Body of pancreas (tissue), 4 donors: ENCODE results near the gene LRRC23.

Experiments
- CTCF ChIP-seq, 7 experiments: fragments of 450-650 bp in 4 of 7; fragments of 200-600 bp in 3 of 7; sonication (generic) in 3 of 7; IDR thresholded peaks; one replicate each; pipeline ENCODE4 v1.5.1; 2016 to 2019; ENCODE audit warnings: antibody characterized with exemption in 7 of 7
- POLR2A ChIP-seq, 3 donors: fragments of 450-650 bp; IDR thresholded peaks; one replicate each; pipeline ENCODE4 v1.6.1; 2016; ENCODE audit warnings: antibody characterized with exemption in 3 of 3, mild to moderate bottlenecking in 2 of 3

GRCh38 chr12:6942331-6942665, 37.7 kb downstream of the LRRC23 start:
- no peak for TF ChIP-seq CTCF (IDR thresholded peaks at IDR 0.05)
- TF ChIP-seq POLR2A (IDR thresholded peaks at IDR 0.05): no peak
